ENCODE measurements around the gene GPR158. TPM values are rescaled to one million over a fixed set of nuclear protein-coding genes. Genes with fewer than 3 reads are reported as not detected.

GPR158 gene
- total and polyA plus RNA-seq, 2 of the 8 experiments (the other 6 are each of a cell fraction or from before 2014, with no cell fraction given): 0.14 to 0.78 TPM

GRCh38 chr10:25308278-25308677, 133.5 kb downstream of the GPR158 start:
- Histone ChIP-seq H4K5ac (ENCODE audit: insufficient read length, low read depth, low read length) (no peak overlapping the region), H3K4me3 (ENCODE audit: extremely low read depth in 1 of 4, insufficient read depth in 2 of 4, low read depth in 3 of 4, low read length in 4 of 4) (no peak overlapping the region), H2BK20ac (ENCODE audit: low read length) (no peak overlapping the region), H2BK120ac (replicated peaks; ENCODE audit: low read depth, low read length) (no peak overlapping the region), H2BK15ac (ENCODE audit: low read length) (no peak overlapping the region), H3K14ac (ENCODE audit: insufficient read length) (no peak overlapping the region), H2BK12ac (ENCODE audit: low read depth, low read length) (no peak overlapping the region), H2AFZ (ENCODE audit: low read length) (no peak overlapping the region), H3K18ac (ENCODE audit: extremely low read depth, low read length) (no peak overlapping the region), H3K27me3 (replicated peaks in 1 of 4; ENCODE audit: control insufficient read depth in 3 of 4, extremely low read depth in 1 of 4, insufficient read depth in 3 of 4, low read length in 3 of 4) (no peaks in the 10 kb centered on the region), H2AK5ac (ENCODE audit: low read depth, low read length) (no peak overlapping the region), H3K23ac (ENCODE audit: insufficient read length) (no peak overlapping the region), H3K9ac (replicated peaks in 1 of 4; ENCODE audit: extremely low read depth in 1 of 4, low read depth in 3 of 4, low read length in 3 of 4) (no peak overlapping the region), H2BK5ac (ENCODE audit: low read depth, low read length) (no peak overlapping the region), H3K23me2 (ENCODE audit: low read depth, low read length) (no peaks in the 10 kb centered on the region; the same call in 1 of the 2 replicates), H3K79me2 (ENCODE audit: control insufficient read depth in 1 of 2, insufficient read depth in 2 of 2, low read length in 2 of 2) (no peaks in the 10 kb centered on the region), H3K4ac (replicated peaks; ENCODE audit: insufficient read length, low read depth, low read length) (no peak overlapping the region), H3K9me3 (ENCODE audit: insufficient read depth in 2 of 2, low read depth in 1 of 2, low read length in 1 of 2) (peaks cover 4 to 7% of the 10 kb centered on the region in 2 experiments), H3K79me1 (ENCODE audit: low read depth, low read length) (no peaks in the 10 kb centered on the region), H3K27ac (ENCODE audit: low read depth, low read length) (no peak overlapping the region), H3K4me2 (ENCODE audit: insufficient read depth in 1 of 2, low read depth in 2 of 2, low read length in 2 of 2) (no peak overlapping the region), H3K4me1 (replicated peaks in 1 of 4; ENCODE audit: control insufficient read depth in 3 of 4, insufficient read depth in 4 of 4, low read length in 3 of 4) (no peaks in the 10 kb centered on the region), H4K20me1 (replicated peaks in 1 of 2; ENCODE audit: control insufficient read depth in 1 of 2, insufficient read depth in 2 of 2, low read length in 2 of 2) (no peaks in the 10 kb centered on the region), H3K36me3 (ENCODE audit: control insufficient read depth in 2 of 4, insufficient read depth in 4 of 4, low read length in 3 of 4) (no peaks in the 10 kb centered on the region), H4K8ac (ENCODE audit: extremely low read depth, insufficient read depth, low read length) (no peak overlapping the region), H4K91ac (replicated peaks; ENCODE audit: insufficient read length, low read length) (no peak overlapping the region), H3K56ac (replicated peaks; ENCODE audit: insufficient read length, low read depth, low read length) (no peak overlapping the region)
- POLR2A ChIA-PET (ENCODE audit: partially characterized antibody): no interaction called here
- CTCF ChIA-PET (ENCODE audit: partially characterized antibody): no interaction called here
- FAIRE-seq (no peak), DNase-seq (ENCODE audit: low read depth in 1 of 2, low spot score in 2 of 2) (no peak)
- 94% methylated on average over 2 of the region's 3 CpGs; no CpG with 5 or more reads in 1 of the 2 experiments for WGBS, 2 experiments (ENCODE audit: extremely low coverage in 1 of 2, insufficient coverage in 1 of 2, insufficient read length in 1 of 2, insufficient replicate concordance in 2 of 2, low coverage in 1 of 2, low lambda C conversion rate in 2 of 2, missing lambda C conversion rate in 1 of 2)
- TF ChIP-seq RNF2 (IDR thresholded peaks at IDR 0.05; ENCODE audit: borderline replicate concordance, low read depth, low read length, missing control alignments, poor library complexity, severe bottlenecking): no peak
- no peak for TF ChIP-seq RXRA (IDR thresholded peaks at IDR 0.05; ENCODE audit: insufficient read depth, low read depth, low read length)
- TF ChIP-seq CEBPB (IDR thresholded peaks at IDR 0.05; ENCODE audit: low read depth, low read length): no peak
- no peak for TF ChIP-seq KDM1A (IDR thresholded peaks at IDR 0.05; ENCODE audit: borderline replicate concordance, low read length)
- TF ChIP-seq CBX8 (IDR thresholded peaks at IDR 0.05; ENCODE audit: borderline replicate concordance, low read depth, low read length): no peak
- TF ChIP-seq PHF8 (conservative IDR thresholded peaks at IDR 0.05; ENCODE audit: low read depth, low read length): no peak
- TF ChIP-seq ATF2 (IDR thresholded peaks at IDR 0.05; ENCODE audit: low read length): no peak
- TF ChIP-seq EGR1 (IDR thresholded peaks at IDR 0.05; ENCODE audit: borderline replicate concordance, low read depth, low read length): no peak
- TF ChIP-seq EP300 (IDR thresholded peaks at IDR 0.05; ENCODE audit: borderline replicate concordance in 1 of 2, low read depth in 2 of 2, low read length in 2 of 2): no peak
- no peak for TF ChIP-seq SP1 (IDR thresholded peaks at IDR 0.05; ENCODE audit: low read depth, low read length)
- TF ChIP-seq HDAC6 (IDR thresholded peaks at IDR 0.05; ENCODE audit: low read depth, low read length): no peak
- TF ChIP-seq SUZ12 (IDR thresholded peaks at IDR 0.05; ENCODE audit: low read length): no peak
- TF ChIP-seq BACH1 (IDR thresholded peaks at IDR 0.05; ENCODE audit: low read length): no peak
